Left lung (tissue), 10 donors: ENCODE results near the gene APOO. TPM values are rescaled to one million over a fixed set of nuclear protein-coding genes. Genes with fewer than 3 reads are reported as not detected.

Experiments
- ATAC-seq: fragments of 200-7000 bp; cut with Tn5 transposase; one replicate; pipeline ENCODE4 v1.9.1; 2020; ENCODE audit warnings: moderate library complexity
- DNase-seq, 4 donors: peaks; one replicate each; pipeline ENCODE4 v3.0.0-alpha.2; 2013 to 2020
- H3K27ac ChIP-seq, 2 donors: fragments of 200-600 bp; sonication (generic) in 1 of 2; one replicate each; pipeline versions ENCODE4 v1.5.0 to v1.8.0; 2020 to 2021
- H3K27me3 ChIP-seq, 2 donors: fragments of 200-600 bp; sonication (generic) in 1 of 2; one replicate each; pipeline versions ENCODE4 v1.5.0 to v1.8.0; 2020 to 2021
- H3K36me3 ChIP-seq, 2 donors: fragments of 200-600 bp; sonication (generic) in 1 of 2; one replicate each; pipeline versions ENCODE4 v1.5.0 to v1.8.0; 2020 to 2021
- H3K4me1 ChIP-seq, 2 donors: fragments of 200-600 bp; one replicate each; pipeline ENCODE4 v1.8.0; 2021
- H3K4me3 ChIP-seq, 2 donors: fragments of 200-600 bp; sonication (generic) in 1 of 2; one replicate each; pipeline versions ENCODE4 v1.5.0 to v1.8.0; 2020 to 2021; ENCODE audit warnings: mild to moderate bottlenecking in 1 of 2
- H3K9me3 ChIP-seq, 2 donors: fragments of 200-600 bp; sonication (generic) in 1 of 2; one replicate each; pipeline versions ENCODE4 v1.5.0 to v1.8.0; 2020 to 2021
- intact Hi-C, 2 donors: fragments of 100-400 bp; cut with DNase I; formaldehyde crosslinking; loops; one replicate each; pipeline versions ENCODE4 v1.11.2 to v1.14.2; 2022
- polyA plus RNA-seq, 6 donors: library from polyadenylated mRNA; unstranded; fragments of 120-200 nt; gene quantifications; one replicate each; pipeline ENCODE4 v1.2.1, GENCODE V29; 2013; ENCODE audit not compliant: insufficient read length in 6 of 6
- total RNA-seq, 2 donors: library from RNA; stranded (reverse); fragmentation: NEBNext Ultra II Directional; extraction: Animal tissue kit (Norgen Biotek cat#: 25700); gene quantifications; one replicate each; pipeline ENCODE4 v1.2.1, GENCODE V29; 2021
- TF ChIP-seq, protein P1 (sequence below), 2 donors: fragments of 200-600 bp; sonication (generic) in 1 of 2; IDR thresholded peaks; one replicate each; pipeline versions ENCODE4 v1.5.0 to v1.8.0; 2021; ENCODE audit warnings: antibody characterized with exemption in 2 of 2
- donor health status: DM: no; HTN: yes; CAD: no.
- donor health status: DM: no; HTN: no; CAD: no.

Gene APOO
- total and polyA plus RNA-seq, 8 donors = 15.9 to 24.3 (median 19.6) TPM

GRCh38 chrX:23845351-23845817, 62.4 kb downstream of the APOO start:
- peak; percentile 77 for ATAC-seq
- peak in 1 of 4 donors; percentile 69 for DNase-seq

DNA sequence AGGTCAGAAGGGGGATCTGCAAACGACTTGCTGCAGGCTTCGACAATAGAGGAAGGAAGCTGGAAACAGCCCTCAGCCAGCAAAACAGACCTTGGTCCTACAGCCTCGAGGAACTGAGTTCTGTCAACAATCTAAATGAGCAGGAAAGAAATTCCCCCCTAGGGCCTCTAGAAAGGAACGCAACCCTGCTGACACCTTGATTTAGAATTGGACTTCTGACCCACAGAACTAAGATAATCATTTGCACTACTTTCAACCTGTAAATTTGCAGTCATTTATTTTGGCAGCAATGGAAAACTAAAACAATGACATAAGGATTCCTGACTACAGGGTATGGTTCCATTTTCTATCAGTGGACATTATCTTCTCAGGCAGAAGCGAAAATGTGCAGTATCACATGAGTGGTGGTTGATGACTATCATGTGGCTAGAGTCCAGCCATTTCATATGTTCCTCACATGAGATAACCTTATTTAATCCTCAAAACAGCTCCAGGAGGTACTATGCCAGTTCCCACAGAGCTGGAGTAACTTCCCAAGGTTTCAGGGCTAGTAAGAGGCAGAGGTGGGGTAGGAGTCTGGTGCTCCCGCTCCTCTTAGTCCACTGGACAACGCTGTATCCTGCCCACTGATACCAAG, 63.1 kb downstream of the APOO start:
- H3K4me3 ChIP-seq = no peak overlapping the region
- TF ChIP-seq, protein P1, sequence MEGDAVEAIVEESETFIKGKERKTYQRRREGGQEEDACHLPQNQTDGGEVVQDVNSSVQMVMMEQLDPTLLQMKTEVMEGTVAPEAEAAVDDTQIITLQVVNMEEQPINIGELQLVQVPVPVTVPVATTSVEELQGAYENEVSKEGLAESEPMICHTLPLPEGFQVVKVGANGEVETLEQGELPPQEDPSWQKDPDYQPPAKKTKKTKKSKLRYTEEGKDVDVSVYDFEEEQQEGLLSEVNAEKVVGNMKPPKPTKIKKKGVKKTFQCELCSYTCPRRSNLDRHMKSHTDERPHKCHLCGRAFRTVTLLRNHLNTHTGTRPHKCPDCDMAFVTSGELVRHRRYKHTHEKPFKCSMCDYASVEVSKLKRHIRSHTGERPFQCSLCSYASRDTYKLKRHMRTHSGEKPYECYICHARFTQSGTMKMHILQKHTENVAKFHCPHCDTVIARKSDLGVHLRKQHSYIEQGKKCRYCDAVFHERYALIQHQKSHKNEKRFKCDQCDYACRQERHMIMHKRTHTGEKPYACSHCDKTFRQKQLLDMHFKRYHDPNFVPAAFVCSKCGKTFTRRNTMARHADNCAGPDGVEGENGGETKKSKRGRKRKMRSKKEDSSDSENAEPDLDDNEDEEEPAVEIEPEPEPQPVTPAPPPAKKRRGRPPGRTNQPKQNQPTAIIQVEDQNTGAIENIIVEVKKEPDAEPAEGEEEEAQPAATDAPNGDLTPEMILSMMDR (IDR thresholded peaks at IDR 0.05) = no peak
- intact Hi-C loops = no loop called here
- ATAC-seq = peak; percentile 57
- no peaks in the 10 kb centered on the region for H3K36me3 ChIP-seq
- DNase-seq = no peak
- peak overlapping the region; percentile 60 to 72 for H3K27ac ChIP-seq
- no peaks in the 10 kb centered on the region for H3K9me3 ChIP-seq
- H3K4me1 ChIP-seq = peaks cover 0 to 24% of the 10 kb centered on the region in 2 donors
- peaks cover 0 to 4% of the 10 kb centered on the region in 2 donors for H3K27me3 ChIP-seq

More at GRCh38 chrX:23845351-23845817, 62.4 kb downstream of the APOO start:
- TF ChIP-seq, protein P1 (IDR thresholded peaks at IDR 0.05) = no peak
- Histone ChIP-seq H3K27me3 (peaks cover 0 to 4% of the 10 kb centered on the region in 2 donors), H3K4me1 (peaks cover 0 to 24% of the 10 kb centered on the region in 2 donors), H3K4me3 (no peak overlapping the region), H3K9me3 (no peaks in the 10 kb centered on the region), H3K27ac (peak overlapping the region; percentile 60 to 72), H3K36me3 (no peaks in the 10 kb centered on the region)
- intact Hi-C loops = no loop called here

GRCh38 chrX:23841847-23842522, 65.8 kb downstream of the APOO start:
- H3K27ac ChIP-seq = no peak overlapping the region
- ATAC-seq (no peak), DNase-seq (no peak)
- TF ChIP-seq, protein P1 (IDR thresholded peaks at IDR 0.05) = no peak
- H3K4me3 ChIP-seq = no peak overlapping the region
- peaks cover 0 to 24% of the 10 kb centered on the region in 2 donors for H3K4me1 ChIP-seq
- H3K36me3 ChIP-seq = no peaks in the 10 kb centered on the region
- no peaks in the 10 kb centered on the region for H3K9me3 ChIP-seq
- intact Hi-C loops = no loop called here
- H3K27me3 ChIP-seq = peaks cover 0 to 11% of the 10 kb centered on the region in 2 donors

GRCh38 chrX:23840674-23841073, 67.1 kb downstream of the APOO start:
- Histone ChIP-seq H3K27me3 (peaks cover 0 to 11% of the 10 kb centered on the region in 2 donors), H3K4me1 (peaks cover 0 to 19% of the 10 kb centered on the region in 2 donors), H3K4me3 (no peak overlapping the region), H3K36me3 (no peaks in the 10 kb centered on the region), H3K27ac (no peak overlapping the region), H3K9me3 (no peaks in the 10 kb centered on the region)
- ATAC-seq = no peak
- TF ChIP-seq, protein P1 (IDR thresholded peaks at IDR 0.05) = no peak
- DNase-seq = no peak
- intact Hi-C loops = no loop called here

GRCh38 chrX:23838953-23839352, 68.8 kb downstream of the APOO start:
- Histone ChIP-seq H3K36me3 (no peaks in the 10 kb centered on the region), H3K4me1 (peaks cover 0 to 3% of the 10 kb centered on the region in 2 donors), H3K9me3 (no peaks in the 10 kb centered on the region), H3K27me3 (peaks cover 0 to 11% of the 10 kb centered on the region in 2 donors), H3K27ac (no peak overlapping the region), H3K4me3 (no peak overlapping the region)
- no peak for ATAC-seq
- DNase-seq = no peak
- TF ChIP-seq, protein P1 (IDR thresholded peaks at IDR 0.05) = no peak
- intact Hi-C loops = no loop called here
